Pancreas (tissue), 10 donors: ENCODE results near the gene IQCK. TPM values are rescaled to one million over a fixed set of nuclear protein-coding genes. Genes with fewer than 3 reads are reported as not detected.

Experiments used
- ATAC-seq, 4 donors: fragments of 200-7000 bp; cut with Tn5 transposase; one replicate each; pipeline versions ENCODE4 v1.8.0 to v1.9.1; 2020; ENCODE audit warnings: mild to moderate bottlenecking in 4 of 4, moderate library complexity in 4 of 4
- DNase-seq, 6 donors: peaks; one replicate each; pipeline ENCODE4 v3.0.0-alpha.2; 2020
- FAIRE-seq: peaks from 2 replicates; lab custom pipeline; 2012; peaks lifted over from hg19 to GRCh38; lab: Jason Lieb, UNC
- H3K27ac ChIP-seq, 4 donors: fragments of 200-600 bp; sonication (generic); 1 replicate in 3 of 4; 2 replicates in 1 of 4; pipeline versions ENCODE4 v1.5.0 to v1.8.0; 2020
- H3K27me3 ChIP-seq, 4 donors: fragments of 200-600 bp; one replicate each; pipeline ENCODE4 v1.8.0; 2021
- H3K36me3 ChIP-seq, 3 donors: fragments of 200-600 bp; sonication (generic) in 1 of 3; one replicate each; pipeline versions ENCODE4 v1.5.0 to v1.8.0; 2020 to 2021
- H3K4me1 ChIP-seq, 3 donors: fragments of 200-600 bp; one replicate each; pipeline ENCODE4 v1.8.0; 2021
- H3K4me3 ChIP-seq, 4 donors: fragments of 200-600 bp; sonication (generic) in 2 of 4; one replicate each; pipeline versions ENCODE4 v1.5.0 to v1.8.0; 2020 to 2021
- H3K9me3 ChIP-seq, 4 donors: fragments of 200-600 bp; one replicate each; pipeline ENCODE4 v1.8.0; 2021
- CTCF ChIP-seq, 4 donors: fragments of 200-600 bp; sonication (generic) in 3 of 4; IDR thresholded peaks; one replicate each; pipeline versions ENCODE4 v1.5.0 to v1.8.0; 2021; ENCODE audit warnings: antibody characterized with exemption in 4 of 4
- WGBS, 2 donors: extraction: QIAGEN DNeasy Blood & Tissue Kit; methylation state at CpG; one replicate each; pipeline ENCODE4 v1.1.7; 2013; 5-methylcytosine and 5-hydroxymethylcytosine counted together
- intact Hi-C, 3 donors: fragments of 100-400 bp; cut with DNase I; formaldehyde crosslinking; loops; one replicate each; pipeline versions ENCODE4 v1.11.1 to v1.14.2; 2022
- polyA plus RNA-seq, 2 donors: library from polyadenylated mRNA; stranded (reverse); fragments of 200-250 nt; gene quantifications; one replicate each; pipeline ENCODE4 v1.2.3, GENCODE V29; 2013
- total RNA-seq, 6 donors: library from RNA; stranded (reverse); fragmentation: NEBNext Ultra II Directional in 4 of 6; extraction: Animal tissue kit (Norgen Biotek cat#: 25700) in 4 of 6; gene quantifications; one replicate each; pipeline versions ENCODE4 v1.2.1 to v1.2.4, GENCODE V29; 2021 to 2023
- donor health status: healthy with polysubstance abuse.
- donor health status: DM: no; HTN: no; CAD: no; lungs with moderate emphysema.
- donor health status: DM: no; HTN: no; CAD: no.
- donor health status: control.
- donor health status: control.
- donor health status: Bipolar disorder and iron deficiency.
- donor health status: DM: yes; HTN: yes; CAD: no.
- donor health status: DM: no; HTN: no; CAD: no.
- donor health status: DM: no; HTN: no; CAD: no.
- donor health status: DM: yes; HTN: yes; CAD: no.

Gene IQCK
- total and polyA plus RNA-seq, 8 donors = 6.7 to 15.5 (median 10.9) TPM

- WGBS, 2 donors = 42 to 52% methylated on average over 9 of the region's 9 CpGs
- no peak overlapping the region for H3K27ac ChIP-seq
- no peaks in the 10 kb centered on the region for H3K27me3 ChIP-seq
- intact Hi-C loops = no loop called here
- DNase-seq (no peak), FAIRE-seq (no peak), ATAC-seq (peak; percentile 40 to 79 (median 66))
- H3K9me3 ChIP-seq = no peaks in the 10 kb centered on the region
- no peaks in the 10 kb centered on the region for H3K36me3 ChIP-seq
- H3K4me1 ChIP-seq = no peaks in the 10 kb centered on the region
- no peak for TF ChIP-seq CTCF (IDR thresholded peaks at IDR 0.05)
- no peak overlapping the region for H3K4me3 ChIP-seq
Measured at GRCh38 chr16:19829844-19830692, 112.0 kb downstream of the IQCK start.

DNA sequence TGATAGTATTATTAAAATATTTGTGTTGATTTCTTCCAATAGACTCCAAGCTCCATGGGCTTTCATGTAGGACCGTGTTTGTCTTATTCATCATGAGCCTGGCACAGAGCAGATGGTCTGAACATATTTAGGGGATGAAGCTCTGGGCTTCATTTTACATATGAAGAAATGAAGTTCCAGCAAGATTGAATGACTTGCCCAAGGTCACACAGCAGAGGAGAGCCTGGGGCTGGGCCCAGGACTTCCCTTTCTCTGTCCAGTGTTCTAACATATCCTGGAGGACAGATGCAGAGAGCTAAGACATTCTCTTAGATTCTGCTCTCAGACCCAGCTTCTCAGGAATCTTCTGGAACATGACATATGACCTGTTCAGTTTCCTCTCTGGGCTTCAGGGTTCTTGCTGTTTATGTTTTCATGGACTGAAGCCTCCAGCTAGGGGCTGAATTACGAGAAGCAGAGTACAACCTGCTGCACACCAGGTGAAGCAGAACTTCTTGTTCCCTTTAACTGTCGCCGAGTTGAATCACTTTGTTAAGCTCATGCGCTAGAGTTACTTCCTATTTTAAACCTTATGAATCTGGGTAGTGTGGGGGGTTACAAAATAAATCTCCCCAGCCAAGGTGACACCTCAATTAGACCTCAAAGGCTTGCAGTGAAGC is 113.0 kb downstream of the IQCK start:
- no peak for FAIRE-seq
- H3K27ac ChIP-seq = no peak overlapping the region
- H3K27me3 ChIP-seq = no peaks in the 10 kb centered on the region
- TF ChIP-seq CTCF (IDR thresholded peaks at IDR 0.05) = no peak
- WGBS, 2 donors = 88 to 93% methylated on average over 5 of the region's 5 CpGs
- H3K36me3 ChIP-seq = no peaks in the 10 kb centered on the region
- H3K4me3 ChIP-seq = no peak overlapping the region
- intact Hi-C loops = no loop called here
- no peak for ATAC-seq
- no peaks in the 10 kb centered on the region for H3K9me3 ChIP-seq
- no peaks in the 10 kb centered on the region for H3K4me1 ChIP-seq
- DNase-seq = no peak

- TF ChIP-seq CTCF (IDR thresholded peaks at IDR 0.05) = no peak
- Histone ChIP-seq H3K27ac (no peak overlapping the region), H3K36me3 (no peaks in the 10 kb centered on the region), H3K9me3 (no peaks in the 10 kb centered on the region), H3K4me3 (no peak overlapping the region), H3K27me3 (no peaks in the 10 kb centered on the region), H3K4me1 (no peaks in the 10 kb centered on the region)
- DNase-seq = no peak
- 85 to 89% methylated on average over 6 of the region's 6 CpGs for WGBS, 2 donors
- FAIRE-seq = no peak
- peak in 1 of 4 donors; percentile 40 for ATAC-seq
- intact Hi-C loops = no loop called here
Measured at GRCh38 chr16:19831678-19832077, 113.6 kb downstream of the IQCK start.

GRCh38 chr16:19833176-19833575 is 115.1 kb downstream of the IQCK start:
- intact Hi-C loops = no loop called here
- FAIRE-seq = no peak

More at GRCh38 chr16:19833176-19833575, 115.1 kb downstream of the IQCK start:
- no peak overlapping the region for H3K4me3 ChIP-seq
- 73 to 78% methylated on average over 3 of the region's 3 CpGs for WGBS, 2 donors
- no peaks in the 10 kb centered on the region for H3K27me3 ChIP-seq
- no peaks in the 10 kb centered on the region for H3K9me3 ChIP-seq
- no peaks in the 10 kb centered on the region for H3K4me1 ChIP-seq
- ATAC-seq (no peak), DNase-seq (no peak)
- no peak overlapping the region for H3K27ac ChIP-seq
- TF ChIP-seq CTCF (IDR thresholded peaks at IDR 0.05) = no peak
- H3K36me3 ChIP-seq = no peaks in the 10 kb centered on the region
